Thoracic aorta (tissue), 2 donors: ENCODE data around the gene TTLL8. TPM values are rescaled to one million over a fixed set of nuclear protein-coding genes. Genes with fewer than 3 reads are reported as not detected.

ENCODE experiments used
- ATAC-seq: fragments of 150-250 bp; one replicate; pipeline ENCODE4 v1.8.0; 2017; ENCODE audit warnings: low read depth; ENCODE audit not compliant: insufficient number of reproducible peaks, low FRiP score
- DNase-seq: peaks from one replicate; pipeline ENCODE4 v3.0.0-alpha.2; 2020; ENCODE audit warnings: low spot score
- H3K27ac ChIP-seq, 2 donors: fragments of 200-600 bp; sonication (generic); 1 replicate in 1 of 2; 2 replicates in 1 of 2; pipeline ENCODE4 v1.5.1; 2016; ENCODE audit warnings: mild to moderate bottlenecking in 2 of 2, moderate library complexity in 2 of 2
- H3K27me3 ChIP-seq: fragments of 200-600 bp; sonication (generic); replicated peaks from 2 replicates; pipeline ENCODE4 v1.6.0; 2016; ENCODE audit warnings: mild to moderate bottlenecking; ENCODE audit not compliant: insufficient read depth
- H3K36me3 ChIP-seq: fragments of 200-600 bp; sonication (generic); one replicate; pipeline ENCODE4 v1.5.1; 2016
- H3K4me1 ChIP-seq, 2 donors: fragments of 200-600 bp; sonication (generic); 1 replicate in 1 of 2; 2 replicates in 1 of 2; pipeline versions ENCODE4 v1.5.1 to v1.6.0; 2016; ENCODE audit warnings: low read depth in 2 of 2, mild to moderate bottlenecking in 1 of 2; ENCODE audit not compliant: control insufficient read depth in 1 of 2
- H3K4me3 ChIP-seq: fragments of 200-600 bp; sonication (generic); 2 replicates; pipeline ENCODE4 v1.5.1; 2016; ENCODE audit warnings: mild to moderate bottlenecking
- H3K9me3 ChIP-seq: fragments of 200-600 bp; sonication (generic); 2 replicates; pipeline ENCODE4 v1.5.1; 2016
- CTCF ChIP-seq: fragments of 200-600 bp; sonication (generic); IDR thresholded peaks from one replicate; pipeline ENCODE4 v1.5.1; 2019; ENCODE audit warnings: antibody characterized with exemption
- total RNA-seq, 2 donors: library from RNA; depleted of rRNA; stranded (reverse); fragments of >200 nt; gene quantifications; one replicate each; pipeline versions ENCODE4 v1.1.0 to v1.2.3, GENCODE V29; 2016

The TTLL8 gene
- total RNA-seq, 2 donors from 2014 or later, result not detected

- Histone ChIP-seq H3K36me3 (no peaks in the 10 kb centered on the region), H3K9me3 (no peaks in the 10 kb centered on the region), H3K27me3 (no peaks in the 10 kb centered on the region), H3K4me3 (no peak within 1 kb of the TSS), H3K4me1 (peaks cover 13 to 25% of the 10 kb centered on the region in 2 donors), H3K27ac (no peak within 1 kb of the TSS)
- no peak for TF ChIP-seq CTCF
- ATAC-seq, result no peak
- no peak for DNase-seq
Observed at GRCh38 chr22:50085211-50085972, 27.3 kb upstream of the TTLL8 start, which contains the start of gene MLC1. Gene MLC1 (minus strand): TSS chr22:50085426. CDS start chr22:50084902, 524 bp downstream.

- ATAC-seq, result no peak
- no peak overlapping the region for H3K4me3 ChIP-seq
- H3K27me3 ChIP-seq, result no peaks in the 10 kb centered on the region
Observed at GRCh38 chr22:50084614-50085021, 26.5 kb upstream of the TTLL8 start.

GRCh38 chr22:50084080-50084477, 26.0 kb upstream of the TTLL8 start:
- ATAC-seq, result no peak
- H3K9me3 ChIP-seq, result no peaks in the 10 kb centered on the region

More at GRCh38 chr22:50084614-50085021, 26.5 kb upstream of the TTLL8 start:
- Histone ChIP-seq H3K27ac (no peak overlapping the region), H3K9me3 (no peaks in the 10 kb centered on the region), H3K4me1 (peaks cover 13 to 25% of the 10 kb centered on the region in 2 donors), H3K36me3 (no peaks in the 10 kb centered on the region)
- no peak for DNase-seq
- no peak for TF ChIP-seq CTCF

GRCh38 chr22:50083462-50084079, 25.5 kb upstream of the TTLL8 start:
- ATAC-seq, result no peak
- H3K27ac ChIP-seq, result no peak overlapping the region
- no peaks in the 10 kb centered on the region for H3K36me3 ChIP-seq
- peaks cover 13 to 25% of the 10 kb centered on the region in 2 donors for H3K4me1 ChIP-seq
- no peak for TF ChIP-seq CTCF
- no peaks in the 10 kb centered on the region for H3K9me3 ChIP-seq
- H3K27me3 ChIP-seq, result no peaks in the 10 kb centered on the region
- no peak overlapping the region for H3K4me3 ChIP-seq
- DNase-seq, result no peak

More at GRCh38 chr22:50084080-50084477, 26.0 kb upstream of the TTLL8 start:
- no peak for DNase-seq
- Histone ChIP-seq H3K36me3 (no peaks in the 10 kb centered on the region), H3K27ac (no peak overlapping the region), H3K27me3 (no peaks in the 10 kb centered on the region), H3K4me1 (peaks cover 13 to 25% of the 10 kb centered on the region in 2 donors), H3K4me3 (no peak overlapping the region)
- TF ChIP-seq CTCF, result no peak

- no peak for TF ChIP-seq CTCF
- H3K36me3 ChIP-seq, result no peaks in the 10 kb centered on the region
- peaks cover 13 to 25% of the 10 kb centered on the region in 2 donors for H3K4me1 ChIP-seq
- H3K9me3 ChIP-seq, result no peaks in the 10 kb centered on the region
- no peaks in the 10 kb centered on the region for H3K27me3 ChIP-seq
- DNase-seq (no peak), ATAC-seq (no peak)
- H3K27ac ChIP-seq, result no peak overlapping the region
- H3K4me3 ChIP-seq, result no peak overlapping the region
Observed at GRCh38 chr22:50082961-50083461, 24.9 kb upstream of the TTLL8 start.
